MCF 10A (cell line): ENCODE measurements around the gene PHF1. TPM values are rescaled to one million over a fixed set of nuclear protein-coding genes. Genes with fewer than 3 reads are reported as not detected.

Experiments
- BruUV-seq: library from RNA; stranded (reverse); fragments of 400-500 nt; replicated peaks from 2 replicates; lab custom pipeline; 2021; lab: Mats Ljungman, UMichigan
- CTCF ChIA-PET: fragments of 300-600 bp; sonication (Branson Sonifier 250); formaldehyde crosslinking; extraction: SDS; loops from one replicate; lab custom pipeline; 2021; ENCODE audit warnings: antibody characterized with exemption, inconsistent platforms; lab: Yijun Ruan, JAX
- POLR2A ChIA-PET: fragments of 300-600, 350-650 bp; sonication (Branson Sonifier 250); formaldehyde crosslinking; extraction: SDS; loops from one replicate; lab custom pipeline; 2020; ENCODE audit warnings: antibody characterized with exemption, inconsistent platforms; lab: Yijun Ruan, JAX
- DNase-seq: peaks from one replicate; pipeline ENCODE4 v3.0.0-alpha.2; 2018; ENCODE audit not compliant: unreplicated experiment
- H3K27ac Mint-ChIP-seq: one replicate; pipeline ENCODE4 v1.8.0; 2022; ENCODE audit warnings: mild to moderate bottlenecking, low read depth, mixed read lengths; ENCODE audit not compliant: unreplicated experiment
- H3K27me3 Mint-ChIP-seq: one replicate; pipeline ENCODE4 v1.8.0; 2022; ENCODE audit warnings: mixed read lengths; ENCODE audit not compliant: insufficient read depth, unreplicated experiment
- H3K36me3 Mint-ChIP-seq: one replicate; pipeline ENCODE4 v1.8.0; 2022; ENCODE audit warnings: mild to moderate bottlenecking, moderate library complexity, mixed read lengths; ENCODE audit not compliant: insufficient read depth, unreplicated experiment
- H3K4me1 Mint-ChIP-seq: one replicate; pipeline ENCODE4 v1.8.0; 2022; ENCODE audit warnings: mixed read lengths; ENCODE audit not compliant: insufficient read depth, unreplicated experiment
- H3K4me3 Mint-ChIP-seq: one replicate; pipeline ENCODE4 v1.8.0; 2022; ENCODE audit warnings: mild to moderate bottlenecking, moderate library complexity, mixed read lengths; ENCODE audit not compliant: unreplicated experiment
- H3K9me3 Mint-ChIP-seq: one replicate; pipeline ENCODE4 v1.8.0; 2022; ENCODE audit warnings: mixed read lengths; ENCODE audit not compliant: unreplicated experiment
- CTCF ChIP-seq: fragments of 200-600 bp; IDR thresholded peaks from one replicate; pipeline ENCODE4 v1.8.0; 2022; ENCODE audit warnings: antibody characterized with exemption, mild to moderate bottlenecking; ENCODE audit not compliant: unreplicated experiment
- intact Hi-C: fragments of 100-400 bp; cut with micrococcal nuclease; formaldehyde crosslinking; loops from 2 replicates; pipeline ENCODE4 v1.14.1; 2022
- total RNA-seq: library from RNA; stranded (reverse); gene quantifications from 2 replicates; pipeline ENCODE4 v1.2.3, GENCODE V29; 2022

PHF1 gene
- total RNA-seq, 1 experiment from 2014 or later, result 28.9 TPM

GRCh38 chr6:33413241-33414120, 2.7 kb downstream of the PHF1 start:
- Mint-ChIP-seq H3K36me3 (peaks cover 41% of the 10 kb centered on the region), H3K27me3 (no peaks in the 10 kb centered on the region), H3K4me3 (no peak overlapping the region), H3K27ac (no peak overlapping the region), H3K4me1 (peaks cover 43% of the 10 kb centered on the region), H3K9me3 (no peaks in the 10 kb centered on the region)
- BruUV-seq, result no TSS peak
- intact Hi-C loops, result no loop called here
- CTCF ChIA-PET, result interaction anchor here (0.8 kb wide), 1 partner anchor 23 kb away, joined by 6 read pairs; no protein-coding TSS in a partner anchor
- DNase-seq, result no peak
- no peak for TF ChIP-seq CTCF
- POLR2A ChIA-PET, result interaction anchor here (6.7 kb wide), 1 partner anchor 12 kb away, joined by 35 read pairs; no protein-coding TSS in a partner anchor

- intact Hi-C loops, result no loop called here
- ChIA-PET POLR2A (interaction anchor here (0.8 to 6.7 kb wide), 2 partner anchors 11 to 280 kb away, joined by 3 to 35 read pairs; no protein-coding TSS in a partner anchor), CTCF (interaction anchor here (0.8 kb wide), 1 partner anchor 24 kb away, joined by 6 read pairs; no protein-coding TSS in a partner anchor)
- H3K4me3 Mint-ChIP-seq, result peak overlapping the region; percentile 15
- H3K36me3 Mint-ChIP-seq, result peaks cover 41% of the 10 kb centered on the region
- peaks cover 40% of the 10 kb centered on the region for H3K4me1 Mint-ChIP-seq
- peak; percentile 13 for TF ChIP-seq CTCF
- no peaks in the 10 kb centered on the region for H3K9me3 Mint-ChIP-seq
- no TSS peak for BruUV-seq
- no peak overlapping the region for H3K27ac Mint-ChIP-seq
- no peak for DNase-seq
- no peaks in the 10 kb centered on the region for H3K27me3 Mint-ChIP-seq
Observed at GRCh38 chr6:33414592-33415271, 3.9 kb downstream of the PHF1 start.

- BruUV-seq, result no TSS peak
- DNase-seq, result no peak
- TF ChIP-seq CTCF, result no peak
- H3K4me1 Mint-ChIP-seq, result peaks cover 36% of the 10 kb centered on the region
- H3K4me3 Mint-ChIP-seq, result peak overlapping the region; percentile 94
- ChIA-PET POLR2A (interaction anchor here (0.8 to 3.4 kb wide), 3 partner anchors 10 to 279 kb away, joined by 3 to 23 read pairs (median 19); partner anchors contain the start of gene ZBTB9), CTCF (no interaction called here)
- no peaks in the 10 kb centered on the region for H3K9me3 Mint-ChIP-seq
- intact Hi-C loops, result no loop called here
- H3K36me3 Mint-ChIP-seq, result peaks cover 41% of the 10 kb centered on the region
- no peak overlapping the region for H3K27ac Mint-ChIP-seq
- no peaks in the 10 kb centered on the region for H3K27me3 Mint-ChIP-seq
Observed at GRCh38 chr6:33415831-33416230, 5.0 kb downstream of the PHF1 start.
